ENCODE data around the gene TNS1.

The TNS1 gene

DNA sequence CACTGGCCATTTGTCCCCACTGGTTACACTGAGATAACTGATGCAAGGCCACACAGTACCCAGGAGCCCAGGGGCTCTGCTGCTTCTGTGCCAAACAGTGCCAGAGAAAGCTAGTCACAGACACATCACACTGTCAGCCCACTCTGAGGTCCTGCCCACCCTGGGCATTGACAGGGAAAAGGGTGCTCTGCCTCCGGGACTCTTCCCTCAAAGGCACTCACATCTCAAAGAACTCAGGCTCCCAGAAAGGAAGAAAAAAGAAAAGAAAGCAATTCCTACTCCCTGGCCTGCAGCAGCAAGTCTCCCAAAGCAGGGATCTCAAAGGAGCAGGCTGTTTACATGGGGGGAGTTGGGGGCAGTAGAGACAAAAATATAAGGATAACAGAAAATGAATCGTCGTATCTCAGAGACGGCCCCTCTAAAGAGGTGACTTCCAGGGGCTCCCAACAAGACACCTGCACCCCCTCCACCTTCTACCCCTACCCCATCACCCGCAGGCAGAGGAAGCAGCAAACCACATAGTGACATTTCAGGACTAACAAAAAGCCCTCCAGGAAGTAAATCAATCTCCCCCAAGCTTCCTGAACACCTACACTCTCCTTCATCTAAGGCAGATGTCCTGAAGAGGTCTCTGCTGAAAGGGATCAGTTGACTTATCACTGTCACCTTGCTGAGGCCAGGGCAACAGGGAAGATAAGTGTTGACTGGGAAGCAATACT, 247.6 kb downstream of the TNS1 start:
- no peak for DNase-seq

DNA sequence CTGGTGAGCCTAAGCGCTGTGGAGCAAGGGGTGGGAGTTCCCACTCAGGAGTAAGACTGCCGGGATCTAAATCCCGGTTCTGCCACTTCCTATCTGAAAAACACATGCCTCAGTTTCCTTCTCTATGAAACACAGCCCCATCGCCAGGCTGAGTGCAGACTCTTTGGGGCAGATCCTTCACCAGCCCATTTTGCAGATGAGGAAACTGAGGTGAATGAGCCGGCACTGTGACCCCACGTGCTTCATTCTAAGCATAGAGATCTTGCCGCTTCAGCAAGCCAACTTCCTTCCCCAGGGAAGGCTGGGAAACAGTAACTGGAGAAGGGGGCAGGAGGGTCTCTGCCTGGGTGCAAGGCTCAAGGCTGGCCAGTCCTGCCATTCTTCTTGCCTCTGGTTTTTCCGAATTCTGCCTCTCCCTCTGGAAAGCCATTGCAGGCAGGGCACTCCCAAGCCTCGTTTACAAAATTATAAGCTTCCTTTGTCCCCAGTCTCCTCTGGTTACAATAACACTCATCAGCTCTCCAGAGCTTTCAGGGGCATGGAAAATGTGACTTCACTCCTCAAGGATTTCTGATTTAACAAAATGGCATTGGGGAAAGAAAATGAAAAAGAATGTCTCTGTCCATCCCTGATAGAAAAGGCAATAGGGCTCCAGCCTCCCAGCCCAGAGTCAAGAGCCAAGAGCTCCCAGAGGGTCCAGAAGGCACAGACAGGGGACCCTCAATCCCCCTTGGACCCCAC, 249.2 kb downstream of the TNS1 start:
- no peak for DNase-seq

DNA sequence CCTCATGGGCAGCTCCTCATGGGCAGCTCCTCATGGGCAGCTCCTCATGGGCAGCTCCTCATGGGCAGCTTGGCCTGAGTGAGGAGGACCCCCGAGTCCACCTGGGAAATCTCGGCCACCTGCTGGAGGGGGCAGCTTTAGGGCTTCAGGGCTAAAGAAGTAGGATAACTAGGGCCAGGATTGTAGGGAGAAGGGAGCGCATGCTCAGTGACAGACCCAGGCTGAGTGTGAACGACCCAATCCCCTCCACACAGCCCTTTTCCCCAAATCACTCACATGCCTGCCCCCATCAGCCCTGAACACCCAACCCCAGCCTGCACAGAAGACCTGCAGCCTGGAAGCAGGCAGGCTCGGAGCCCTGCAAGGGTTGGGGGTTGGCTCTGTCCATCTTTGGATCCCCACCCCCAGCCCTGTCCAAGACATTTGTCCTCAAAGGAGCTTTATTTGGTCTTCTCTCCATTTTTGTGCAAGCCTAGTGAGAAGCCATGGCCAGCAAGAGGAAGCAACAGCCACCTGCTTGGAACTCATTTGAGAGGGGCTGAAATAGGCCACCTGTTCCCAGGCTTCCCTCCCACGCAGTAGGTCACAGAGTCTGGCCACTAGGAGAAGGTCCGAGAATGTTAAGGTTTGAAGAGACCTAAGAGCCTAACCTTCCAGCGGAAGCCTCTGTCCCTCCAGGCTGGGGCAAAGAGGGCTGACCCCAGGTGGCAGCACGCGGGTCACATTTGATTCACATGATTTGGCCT, 249.9 kb downstream of the TNS1 start:
- no peak for DNase-seq

DNA sequence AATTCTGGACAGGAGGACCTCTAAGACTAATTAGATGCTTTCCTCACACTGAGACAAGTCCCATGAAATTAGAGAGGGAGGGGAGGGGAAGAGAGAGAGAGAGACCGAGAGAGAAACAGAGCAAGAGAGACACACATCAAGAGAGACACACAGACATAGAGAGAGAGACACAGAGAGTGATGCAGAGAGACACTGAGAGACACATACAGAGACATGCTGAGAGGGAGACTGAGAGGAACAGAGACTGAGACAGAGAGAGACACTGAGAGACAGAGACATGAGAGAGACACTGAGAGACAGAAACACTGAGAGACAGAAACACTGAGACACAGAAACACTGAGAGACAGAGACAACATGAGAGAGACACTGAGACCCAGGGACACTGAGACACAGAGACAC, 250.8 kb downstream of the TNS1 start:
- no peak for DNase-seq

DNA sequence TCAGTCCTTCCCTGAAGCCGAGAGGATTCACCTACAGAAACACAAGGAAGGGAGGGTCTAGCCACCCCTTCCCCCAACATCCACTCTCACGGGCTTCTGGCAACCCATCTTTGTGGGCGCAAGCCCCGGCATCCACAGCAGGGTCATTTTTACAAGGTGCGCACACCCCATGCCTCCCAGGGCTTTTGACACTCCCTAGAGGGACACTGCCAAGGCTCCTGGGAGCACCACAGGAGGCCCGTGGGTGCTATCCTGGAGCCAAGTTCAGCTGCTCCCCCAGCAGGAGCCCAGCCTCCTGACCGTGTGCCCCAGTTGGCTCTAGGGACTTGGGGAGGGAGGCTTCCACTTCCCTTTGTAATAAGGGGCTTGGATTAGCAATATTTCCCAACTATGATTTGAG, 251.6 kb downstream of the TNS1 start:
- no peak for DNase-seq

All from activated CD4-positive, alpha-beta T cell treated with anti-CD3 and anti-CD28 coated beads, Interleukin-2, amount 50 U/mL, for 16 hours (primary cell).